ENCODE results near the gene ZC3HAV1.

DNA sequence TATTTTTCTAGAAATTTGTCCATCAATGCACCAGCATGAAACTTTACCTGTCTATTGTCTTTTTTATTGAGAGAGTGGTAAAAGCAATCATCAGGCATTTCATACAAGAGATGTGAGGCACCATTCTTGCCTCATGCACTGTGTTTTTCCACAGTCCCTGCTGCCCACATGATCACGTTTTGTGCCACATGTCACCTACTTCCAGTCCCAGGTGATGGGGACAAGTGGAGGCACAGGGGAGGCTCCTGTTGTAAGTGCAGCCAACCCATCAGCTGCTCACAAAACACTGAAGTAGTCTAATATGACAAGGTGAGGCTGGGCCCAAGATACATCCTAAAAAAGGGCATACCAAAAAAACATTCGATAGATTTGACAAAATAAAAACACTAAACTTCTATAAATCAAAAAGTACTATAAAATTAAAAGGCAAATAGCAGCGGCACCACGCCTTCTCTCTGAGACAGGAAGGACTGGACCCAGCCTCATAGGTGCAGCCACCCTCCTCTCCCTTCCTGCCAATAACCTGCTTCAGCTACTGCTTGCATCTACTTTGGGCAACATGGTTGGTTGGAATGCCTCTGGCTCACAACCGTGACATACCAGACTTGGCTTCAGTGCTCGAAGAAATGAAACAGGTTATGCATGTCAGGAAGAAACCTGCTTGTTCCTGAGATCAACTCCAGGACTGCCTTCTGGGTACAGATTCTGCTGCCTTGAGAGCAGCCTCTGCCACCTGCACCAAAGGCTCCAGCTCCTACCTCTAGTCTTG lies 76.0 kb downstream of the ZC3HAV1 start:
- TF ChIP-seq CREB1 (CRISPR knock-in tag; IDR thresholded peaks at IDR 0.05; ENCODE audit: low read depth) (no peak), EZH2 (IDR thresholded peaks at IDR 0.05; ENCODE audit: low read depth, unreplicated experiment) (no peak), POLR2AphosphoS5 (IDR thresholded peaks at IDR 0.05; ENCODE audit: low read depth) (no peak), EZH2phosphoT487 (IDR thresholded peaks at IDR 0.05; ENCODE audit: unreplicated experiment) (no peak), REST (IDR thresholded peaks at IDR 0.05; ENCODE audit: unreplicated experiment) (no peak), JUNB (IDR thresholded peaks at IDR 0.05; ENCODE audit: unreplicated experiment) (no peak), ZNF114 (CRISPR knock-in tag; IDR thresholded peaks at IDR 0.05) (no peak), ZNF331 (CRISPR knock-in tag; IDR thresholded peaks at IDR 0.05; ENCODE audit: low read depth) (no peak)
- TF ChIP-seq, protein P1, sequence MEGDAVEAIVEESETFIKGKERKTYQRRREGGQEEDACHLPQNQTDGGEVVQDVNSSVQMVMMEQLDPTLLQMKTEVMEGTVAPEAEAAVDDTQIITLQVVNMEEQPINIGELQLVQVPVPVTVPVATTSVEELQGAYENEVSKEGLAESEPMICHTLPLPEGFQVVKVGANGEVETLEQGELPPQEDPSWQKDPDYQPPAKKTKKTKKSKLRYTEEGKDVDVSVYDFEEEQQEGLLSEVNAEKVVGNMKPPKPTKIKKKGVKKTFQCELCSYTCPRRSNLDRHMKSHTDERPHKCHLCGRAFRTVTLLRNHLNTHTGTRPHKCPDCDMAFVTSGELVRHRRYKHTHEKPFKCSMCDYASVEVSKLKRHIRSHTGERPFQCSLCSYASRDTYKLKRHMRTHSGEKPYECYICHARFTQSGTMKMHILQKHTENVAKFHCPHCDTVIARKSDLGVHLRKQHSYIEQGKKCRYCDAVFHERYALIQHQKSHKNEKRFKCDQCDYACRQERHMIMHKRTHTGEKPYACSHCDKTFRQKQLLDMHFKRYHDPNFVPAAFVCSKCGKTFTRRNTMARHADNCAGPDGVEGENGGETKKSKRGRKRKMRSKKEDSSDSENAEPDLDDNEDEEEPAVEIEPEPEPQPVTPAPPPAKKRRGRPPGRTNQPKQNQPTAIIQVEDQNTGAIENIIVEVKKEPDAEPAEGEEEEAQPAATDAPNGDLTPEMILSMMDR (conservative IDR thresholded peaks at IDR 0.05; ENCODE audit: low read depth in 2 of 2): no peak
- TF ChIP-seq, protein P2, sequence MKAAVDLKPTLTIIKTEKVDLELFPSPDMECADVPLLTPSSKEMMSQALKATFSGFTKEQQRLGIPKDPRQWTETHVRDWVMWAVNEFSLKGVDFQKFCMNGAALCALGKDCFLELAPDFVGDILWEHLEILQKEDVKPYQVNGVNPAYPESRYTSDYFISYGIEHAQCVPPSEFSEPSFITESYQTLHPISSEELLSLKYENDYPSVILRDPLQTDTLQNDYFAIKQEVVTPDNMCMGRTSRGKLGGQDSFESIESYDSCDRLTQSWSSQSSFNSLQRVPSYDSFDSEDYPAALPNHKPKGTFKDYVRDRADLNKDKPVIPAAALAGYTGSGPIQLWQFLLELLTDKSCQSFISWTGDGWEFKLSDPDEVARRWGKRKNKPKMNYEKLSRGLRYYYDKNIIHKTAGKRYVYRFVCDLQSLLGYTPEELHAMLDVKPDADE (IDR thresholded peaks at IDR 0.05): no peak
- TF ChIP-seq, protein P3, sequence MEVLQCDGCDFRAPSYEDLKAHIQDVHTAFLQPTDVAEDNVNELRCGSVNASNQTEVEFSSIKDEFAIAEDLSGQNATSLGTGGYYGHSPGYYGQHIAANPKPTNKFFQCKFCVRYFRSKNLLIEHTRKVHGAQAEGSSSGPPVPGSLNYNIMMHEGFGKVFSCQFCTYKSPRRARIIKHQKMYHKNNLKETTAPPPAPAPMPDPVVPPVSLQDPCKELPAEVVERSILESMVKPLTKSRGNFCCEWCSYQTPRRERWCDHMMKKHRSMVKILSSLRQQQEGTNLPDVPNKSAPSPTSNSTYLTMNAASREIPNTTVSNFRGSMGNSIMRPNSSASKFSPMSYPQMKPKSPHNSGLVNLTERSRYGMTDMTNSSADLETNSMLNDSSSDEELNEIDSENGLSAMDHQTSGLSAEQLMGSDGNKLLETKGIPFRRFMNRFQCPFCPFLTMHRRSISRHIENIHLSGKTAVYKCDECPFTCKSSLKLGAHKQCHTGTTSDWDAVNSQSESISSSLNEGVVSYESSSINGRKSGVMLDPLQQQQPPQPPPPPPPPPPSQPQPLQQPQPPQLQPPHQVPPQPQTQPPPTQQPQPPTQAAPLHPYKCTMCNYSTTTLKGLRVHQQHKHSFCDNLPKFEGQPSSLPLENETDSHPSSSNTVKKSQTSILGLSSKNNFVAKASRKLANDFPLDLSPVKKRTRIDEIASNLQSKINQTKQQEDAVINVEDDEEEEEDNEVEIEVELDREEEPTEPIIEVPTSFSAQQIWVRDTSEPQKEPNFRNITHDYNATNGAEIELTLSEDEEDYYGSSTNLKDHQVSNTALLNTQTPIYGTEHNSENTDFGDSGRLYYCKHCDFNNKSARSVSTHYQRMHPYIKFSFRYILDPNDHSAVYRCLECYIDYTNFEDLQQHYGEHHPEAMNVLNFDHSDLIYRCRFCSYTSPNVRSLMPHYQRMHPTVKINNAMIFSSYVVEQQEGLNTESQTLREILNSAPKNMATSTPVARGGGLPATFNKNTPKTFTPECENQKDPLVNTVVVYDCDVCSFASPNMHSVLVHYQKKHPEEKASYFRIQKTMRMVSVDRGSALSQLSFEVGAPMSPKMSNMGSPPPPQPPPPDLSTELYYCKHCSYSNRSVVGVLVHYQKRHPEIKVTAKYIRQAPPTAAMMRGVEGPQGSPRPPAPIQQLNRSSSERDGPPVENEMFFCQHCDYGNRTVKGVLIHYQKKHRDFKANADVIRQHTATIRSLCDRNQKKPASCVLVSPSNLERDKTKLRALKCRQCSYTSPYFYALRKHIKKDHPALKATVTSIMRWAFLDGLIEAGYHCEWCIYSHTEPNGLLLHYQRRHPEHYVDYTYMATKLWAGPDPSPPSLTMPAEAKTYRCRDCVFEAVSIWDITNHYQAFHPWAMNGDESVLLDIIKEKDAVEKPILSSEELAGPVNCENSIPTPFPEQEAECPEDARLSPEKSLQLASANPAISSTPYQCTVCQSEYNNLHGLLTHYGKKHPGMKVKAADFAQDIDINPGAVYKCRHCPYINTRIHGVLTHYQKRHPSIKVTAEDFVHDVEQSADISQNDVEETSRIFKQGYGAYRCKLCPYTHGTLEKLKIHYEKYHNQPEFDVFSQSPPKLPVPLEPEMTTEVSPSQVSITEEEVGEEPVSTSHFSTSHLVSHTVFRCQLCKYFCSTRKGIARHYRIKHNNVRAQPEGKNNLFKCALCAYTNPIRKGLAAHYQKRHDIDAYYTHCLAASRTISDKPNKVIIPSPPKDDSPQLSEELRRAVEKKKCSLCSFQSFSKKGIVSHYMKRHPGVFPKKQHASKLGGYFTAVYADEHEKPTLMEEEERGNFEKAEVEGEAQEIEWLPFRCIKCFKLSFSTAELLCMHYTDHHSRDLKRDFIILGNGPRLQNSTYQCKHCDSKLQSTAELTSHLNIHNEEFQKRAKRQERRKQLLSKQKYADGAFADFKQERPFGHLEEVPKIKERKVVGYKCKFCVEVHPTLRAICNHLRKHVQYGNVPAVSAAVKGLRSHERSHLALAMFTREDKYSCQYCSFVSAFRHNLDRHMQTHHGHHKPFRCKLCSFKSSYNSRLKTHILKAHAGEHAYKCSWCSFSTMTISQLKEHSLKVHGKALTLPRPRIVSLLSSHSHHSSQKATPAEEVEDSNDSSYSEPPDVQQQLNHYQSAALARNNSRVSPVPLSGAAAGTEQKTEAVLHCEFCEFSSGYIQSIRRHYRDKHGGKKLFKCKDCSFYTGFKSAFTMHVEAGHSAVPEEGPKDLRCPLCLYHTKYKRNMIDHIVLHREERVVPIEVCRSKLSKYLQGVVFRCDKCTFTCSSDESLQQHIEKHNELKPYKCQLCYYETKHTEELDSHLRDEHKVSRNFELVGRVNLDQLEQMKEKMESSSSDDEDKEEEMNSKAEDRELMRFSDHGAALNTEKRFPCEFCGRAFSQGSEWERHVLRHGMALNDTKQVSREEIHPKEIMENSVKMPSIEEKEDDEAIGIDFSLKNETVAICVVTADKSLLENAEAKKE (CRISPR knock-in tag; IDR thresholded peaks at IDR 0.05): no peak
